Mucosa of stomach (tissue), 1 donor: Measurements from ENCODE around the gene VASH2.

ENCODE experiments used
- H3K27me3 ChIP-seq: one replicate; pipeline ENCODE4 v1.7.0; 2013; ENCODE audit warnings: mild to moderate bottlenecking, low read length; ENCODE audit not compliant: control insufficient read depth, insufficient read depth
- H3K36me3 ChIP-seq: one replicate; pipeline ENCODE4 v1.7.0; 2013; ENCODE audit warnings: low read length; ENCODE audit not compliant: control insufficient read depth, insufficient read depth
- H3K4me1 ChIP-seq: one replicate; pipeline ENCODE4 v1.7.0; 2013; ENCODE audit warnings: mild to moderate bottlenecking, low read length; ENCODE audit not compliant: control insufficient read depth, insufficient read depth
- H3K4me3 ChIP-seq: one replicate; pipeline ENCODE4 v1.7.0; 2013; ENCODE audit warnings: low read length
- H3K9ac ChIP-seq: one replicate; pipeline ENCODE4 v1.7.0; 2013; ENCODE audit warnings: mild to moderate bottlenecking, low read length, moderate library complexity
- H3K9me3 ChIP-seq: one replicate; pipeline ENCODE4 v1.7.0; 2013; ENCODE audit warnings: mild to moderate bottlenecking, low read length, moderate library complexity; ENCODE audit not compliant: control insufficient read depth
- donor health status: Pancreatic carcinoma.

Gene VASH2

GRCh38 chr1:212977781-212978645, 27.7 kb downstream of the VASH2 start:
- Histone ChIP-seq H3K9me3 (no peaks in the 10 kb centered on the region), H3K36me3 (no peaks in the 10 kb centered on the region), H3K4me3 (no peak overlapping the region), H3K27me3 (no peaks in the 10 kb centered on the region), H3K4me1 (peaks cover 10% of the 10 kb centered on the region), H3K9ac (no peak overlapping the region)

- H3K4me1 ChIP-seq, result peaks cover 10% of the 10 kb centered on the region
- no peaks in the 10 kb centered on the region for H3K27me3 ChIP-seq
- no peak overlapping the region for H3K9ac ChIP-seq
- H3K9me3 ChIP-seq, result no peaks in the 10 kb centered on the region
- H3K4me3 ChIP-seq, result no peak overlapping the region
- no peaks in the 10 kb centered on the region for H3K36me3 ChIP-seq
Observed at GRCh38 chr1:212979340-212980122, 29.2 kb downstream of the VASH2 start.

DNA sequence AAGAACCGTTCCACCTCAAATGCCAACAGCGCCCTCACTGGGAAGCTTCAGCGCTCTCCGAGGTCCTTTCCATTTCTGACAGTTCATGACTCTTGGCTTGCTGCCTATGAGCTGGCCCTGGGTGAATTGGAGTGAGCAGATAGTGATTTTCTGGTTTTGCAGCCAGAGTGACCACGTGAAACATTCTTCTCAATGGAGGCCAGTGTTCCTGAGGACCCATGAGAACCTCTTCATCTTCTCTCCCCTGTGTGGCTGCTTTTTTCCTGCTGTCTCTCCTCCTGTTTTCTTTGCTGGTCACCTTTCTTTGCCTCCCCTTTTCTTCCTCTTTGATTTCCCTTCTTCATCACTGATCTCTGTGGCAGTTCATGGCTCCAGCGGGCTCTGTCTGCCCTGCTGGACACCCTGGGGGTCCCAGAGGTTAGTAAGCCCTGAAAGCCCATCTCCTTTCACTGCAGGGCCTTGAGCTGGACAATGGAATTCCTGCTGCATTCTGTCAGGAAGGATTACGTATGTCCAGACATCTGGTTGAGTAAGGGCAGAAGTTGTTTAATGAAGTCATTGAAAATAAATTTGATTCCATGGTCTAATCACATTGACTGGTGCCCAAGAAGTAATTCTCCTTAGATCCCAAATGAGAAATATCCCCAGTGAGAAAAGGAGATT, 29.9 kb downstream of the VASH2 start:
- H3K4me3 ChIP-seq, result no peak overlapping the region
- H3K27me3 ChIP-seq, result no peaks in the 10 kb centered on the region
- H3K4me1 ChIP-seq, result peaks cover 10% of the 10 kb centered on the region
- no peaks in the 10 kb centered on the region for H3K9me3 ChIP-seq
- H3K9ac ChIP-seq, result no peak overlapping the region
- H3K36me3 ChIP-seq, result no peaks in the 10 kb centered on the region

- no peak overlapping the region for H3K9ac ChIP-seq
Observed at GRCh38 chr1:212981025-212981495, 30.7 kb downstream of the VASH2 start.

DNA sequence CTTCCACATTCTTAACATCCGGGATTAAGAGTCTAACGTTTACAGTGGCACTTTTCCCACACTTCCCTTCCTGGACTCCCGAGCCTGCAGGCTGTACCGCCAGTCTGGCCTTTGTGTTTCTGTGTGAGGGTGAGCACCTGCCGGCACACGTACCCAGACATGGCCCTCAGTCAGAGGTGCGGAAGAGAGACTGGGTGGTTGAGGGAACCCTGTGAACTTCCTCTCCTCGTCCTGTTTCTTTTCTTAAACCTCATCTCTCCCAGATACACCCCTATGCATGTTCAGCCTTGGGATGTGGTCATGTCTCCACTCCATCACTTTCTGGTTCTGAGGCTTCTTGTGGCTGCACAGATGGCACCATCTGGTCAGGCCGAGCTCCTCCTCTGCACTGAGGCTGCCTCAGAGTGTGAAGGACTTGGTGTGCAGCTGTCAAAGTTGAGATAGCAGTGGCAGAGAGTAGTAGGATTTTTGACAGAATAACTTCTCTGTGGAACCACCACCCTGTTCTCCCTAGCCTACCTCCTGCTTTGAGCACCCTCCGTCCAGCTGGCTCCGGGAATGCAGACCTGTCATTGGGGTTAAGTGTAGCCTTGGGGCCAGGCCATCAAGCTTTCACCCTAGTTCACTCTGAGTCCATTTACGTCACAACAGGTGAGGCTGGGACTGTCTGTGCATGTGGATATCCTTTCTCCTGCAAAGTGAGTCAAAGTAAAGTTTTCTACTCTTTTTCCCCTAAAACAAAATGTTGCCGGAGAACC, 31.4 kb downstream of the VASH2 start:
- no peaks in the 10 kb centered on the region for H3K27me3 ChIP-seq
- no peak overlapping the region for H3K9ac ChIP-seq
- peaks cover 10% of the 10 kb centered on the region for H3K4me1 ChIP-seq
- H3K9me3 ChIP-seq, result no peaks in the 10 kb centered on the region
- H3K36me3 ChIP-seq, result no peaks in the 10 kb centered on the region
- no peak overlapping the region for H3K4me3 ChIP-seq

More at GRCh38 chr1:212981025-212981495, 30.7 kb downstream of the VASH2 start:
- Histone ChIP-seq H3K4me1 (peaks cover 10% of the 10 kb centered on the region), H3K9me3 (no peaks in the 10 kb centered on the region), H3K4me3 (no peak overlapping the region), H3K36me3 (no peaks in the 10 kb centered on the region), H3K27me3 (no peaks in the 10 kb centered on the region)

- Histone ChIP-seq H3K4me3 (no peak overlapping the region), H3K9ac (no peak overlapping the region), H3K4me1 (peaks cover 10% of the 10 kb centered on the region)
Observed at GRCh38 chr1:212982430-212983152, 32.2 kb downstream of the VASH2 start.

GRCh38 chr1:212983482-212983881, 33.1 kb downstream of the VASH2 start:
- Histone ChIP-seq H3K9ac (no peak overlapping the region), H3K36me3 (no peaks in the 10 kb centered on the region), H3K4me3 (no peak overlapping the region), H3K9me3 (no peaks in the 10 kb centered on the region), H3K4me1 (peaks cover 10% of the 10 kb centered on the region), H3K27me3 (no peaks in the 10 kb centered on the region)

More at GRCh38 chr1:212982430-212983152, 32.2 kb downstream of the VASH2 start:
- H3K9me3 ChIP-seq, result no peaks in the 10 kb centered on the region
- no peaks in the 10 kb centered on the region for H3K27me3 ChIP-seq
- H3K36me3 ChIP-seq, result no peaks in the 10 kb centered on the region

DNA sequence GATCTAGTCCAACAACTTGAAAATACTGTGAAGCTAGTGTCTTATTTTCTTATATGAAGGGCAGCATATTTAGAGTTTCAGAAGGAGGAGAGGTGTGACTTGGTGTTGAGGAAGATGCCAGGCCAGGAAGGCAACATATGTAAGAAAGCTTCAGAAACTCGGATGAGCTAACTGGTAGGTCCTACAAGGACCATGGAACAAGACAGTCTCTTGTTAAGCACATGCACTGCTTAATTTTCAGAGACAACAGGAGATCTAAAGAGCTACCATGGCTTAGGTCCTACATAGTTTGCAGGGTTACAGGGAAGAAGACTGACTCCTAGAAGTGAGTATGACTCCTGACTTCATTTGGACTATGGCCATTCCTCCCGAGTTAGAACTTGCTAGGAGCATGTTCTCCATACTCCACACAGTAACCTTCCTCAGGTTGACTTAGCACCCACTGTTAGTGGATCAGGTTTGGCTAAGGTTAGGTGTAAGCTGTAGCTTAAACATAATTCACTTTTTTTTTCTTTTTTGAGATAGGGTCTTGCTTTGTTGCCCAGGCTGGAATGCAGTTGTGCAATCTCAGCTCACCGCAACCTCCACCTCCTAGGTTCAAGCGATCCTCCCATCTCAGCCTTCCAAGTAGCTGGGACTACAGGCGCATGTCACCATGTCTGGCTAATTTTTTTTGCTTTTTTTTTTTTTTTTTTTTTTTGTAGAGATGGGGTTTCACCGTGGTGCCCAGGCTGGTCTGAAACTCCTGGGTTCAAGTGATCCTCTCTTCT, 34.4 kb downstream of the VASH2 start:
- Histone ChIP-seq H3K4me3 (no peak overlapping the region), H3K4me1 (peaks cover 10% of the 10 kb centered on the region), H3K36me3 (no peaks in the 10 kb centered on the region), H3K9ac (no peak overlapping the region), H3K9me3 (no peaks in the 10 kb centered on the region), H3K27me3 (no peaks in the 10 kb centered on the region)

- no peak overlapping the region for H3K4me3 ChIP-seq
Observed at GRCh38 chr1:212986551-212986950, 36.2 kb downstream of the VASH2 start.

GRCh38 chr1:212987702-212988322, 37.5 kb downstream of the VASH2 start:
- no peak overlapping the region for H3K4me3 ChIP-seq
- no peaks in the 10 kb centered on the region for H3K27me3 ChIP-seq
- no peaks in the 10 kb centered on the region for H3K9me3 ChIP-seq
- H3K36me3 ChIP-seq, result no peaks in the 10 kb centered on the region
- H3K4me1 ChIP-seq, result peaks cover 5% of the 10 kb centered on the region
- no peak overlapping the region for H3K9ac ChIP-seq

More at GRCh38 chr1:212986551-212986950, 36.2 kb downstream of the VASH2 start:
- Histone ChIP-seq H3K36me3 (no peaks in the 10 kb centered on the region), H3K9me3 (no peaks in the 10 kb centered on the region), H3K27me3 (no peaks in the 10 kb centered on the region), H3K9ac (no peak overlapping the region), H3K4me1 (peaks cover 5% of the 10 kb centered on the region)
